B cell (primary cell): Measurements from ENCODE around the gene GRIK3. TPM values are rescaled to one million over a fixed set of nuclear protein-coding genes. Genes with fewer than 3 reads are reported as not detected.

Experiments
- ATAC-seq: fragments of 200-7000 bp; cut with Tn5 transposase; one replicate; pipeline ENCODE4 v1.10.0; 2021; ENCODE audit warnings: low read depth, mild to moderate bottlenecking, moderate number of reproducible peaks, moderate library complexity
- CTCF ChIA-PET: fragments of 350-600 bp; sonication (Branson Sonifier 250); formaldehyde crosslinking; loops from one replicate; lab custom pipeline; 2021; ENCODE audit warnings: antibody characterized with exemption, inconsistent platforms; lab: Charles Lee
- POLR2A ChIA-PET: fragments of 350-600 bp; sonication (Branson Sonifier 250); formaldehyde crosslinking; loops from one replicate; lab custom pipeline; 2021; ENCODE audit warnings: antibody characterized with exemption; lab: Charles Lee
- DNase-seq: peaks from one replicate; pipeline ENCODE4 v3.0.0; 2013
- H2AFZ ChIP-seq: 2 replicates; pipeline ENCODE4 v1.6.1; 2012; ENCODE audit warnings: mild to moderate bottlenecking, low read depth, low read length; ENCODE audit not compliant: insufficient read depth, poor library complexity, severe bottlenecking
- H3K27ac ChIP-seq, 2 donors: 1 replicate in 1 of 2; 2 replicates in 1 of 2; pipeline ENCODE4 v1.5.1; 2012 to 2013; ENCODE audit warnings: low read length in 2 of 2, mild to moderate bottlenecking in 2 of 2, moderate library complexity in 1 of 2
- H3K27me3 ChIP-seq, 4 experiments: fragments of 200-600 bp in 1 of 4; sonication (generic) in 1 of 4; replicated peaks in 1 of 4; 1 replicate in 2 of 4; 2 replicates in 2 of 4; pipeline versions ENCODE4 v1.6.1 to v1.7.0; 2013 to 2016; ENCODE audit warnings: low read length in 3 of 4, mild to moderate bottlenecking in 2 of 4, mixed read lengths in 1 of 4, moderate library complexity in 1 of 4; ENCODE audit not compliant: insufficient read depth in 4 of 4, control insufficient read depth in 3 of 4; ENCODE audit errors: control extremely low read depth in 1 of 4
- H3K36me3 ChIP-seq, 2 experiments: replicated peaks in 1 of 2; 1 replicate in 1 of 2; 2 replicates in 1 of 2; pipeline versions ENCODE4 v1.6.1 to v1.7.1; 2013; ENCODE audit warnings: low read length in 1 of 2; ENCODE audit not compliant: insufficient read depth in 2 of 2, control insufficient read depth in 1 of 2; ENCODE audit errors: control extremely low read depth in 1 of 2, extremely low read depth in 1 of 2
- H3K4me1 ChIP-seq, 2 donors: fragments of 200-600 bp in 1 of 2; sonication (generic) in 1 of 2; 1 replicate in 1 of 2; 2 replicates in 1 of 2; pipeline versions ENCODE4 v1.5.1 to v1.6.1; 2013 to 2017; ENCODE audit warnings: low read length in 2 of 2; ENCODE audit not compliant: control insufficient read depth in 2 of 2, insufficient read depth in 2 of 2
- H3K4me2 ChIP-seq: replicated peaks from 2 replicates; pipeline ENCODE3; 2012; ENCODE audit warnings: mild to moderate bottlenecking, low read depth, low read length; ENCODE audit not compliant: poor library complexity, severe bottlenecking
- H3K4me3 ChIP-seq, 5 experiments: fragments of 200-600 bp in 1 of 5; sonication (generic) in 1 of 5; 1 replicate in 3 of 5; 2 replicates in 2 of 5; pipeline versions ENCODE4 v1.5.1 to v1.7.0; 2011 to 2016; ENCODE audit warnings: low read length in 4 of 5, mild to moderate bottlenecking in 4 of 5, low read depth in 2 of 5, control low read depth in 1 of 5, moderate library complexity in 1 of 5; ENCODE audit not compliant: insufficient read depth in 1 of 5; ENCODE audit errors: control extremely low read depth in 1 of 5, extremely low read depth in 1 of 5
- H3K79me2 ChIP-seq: fragments of 200-600 bp; sonication (generic); one replicate; pipeline ENCODE4 v1.6.0; 2016; ENCODE audit warnings: low read length; ENCODE audit not compliant: control insufficient read depth, insufficient read depth
- H3K9ac ChIP-seq: fragments of 200-600 bp; sonication (generic); 2 replicates; pipeline ENCODE4 v1.6.1; 2017; ENCODE audit warnings: mild to moderate bottlenecking, low read length, moderate library complexity
- H3K9me3 ChIP-seq, 3 donors: one replicate each; pipeline versions ENCODE4 v1.6.1 to v1.7.1; 2013; ENCODE audit warnings: low read length in 2 of 3; ENCODE audit not compliant: control insufficient read depth in 2 of 3, insufficient read depth in 1 of 3; ENCODE audit errors: control extremely low read depth in 1 of 3
- H4K20me1 ChIP-seq: 2 replicates; pipeline ENCODE4 v1.6.0; 2012; ENCODE audit warnings: mild to moderate bottlenecking, low read length; ENCODE audit not compliant: insufficient read depth, control insufficient read depth, poor library complexity, severe bottlenecking
- H3K27ac Mint-ChIP-seq: one replicate; pipeline ENCODE4 v1.8.0; 2021; ENCODE audit warnings: mixed read lengths
- H3K27me3 Mint-ChIP-seq: one replicate; pipeline ENCODE4 v1.8.0; 2021; ENCODE audit warnings: mixed read lengths
- H3K4me1 Mint-ChIP-seq: one replicate; pipeline ENCODE4 v1.8.0; 2021; ENCODE audit warnings: mixed read lengths
- H3K4me3 Mint-ChIP-seq: one replicate; pipeline ENCODE4 v1.8.0; 2021; ENCODE audit warnings: mixed read lengths
- H3K9me3 Mint-ChIP-seq: one replicate; pipeline ENCODE4 v1.8.0; 2022; ENCODE audit warnings: mixed read lengths; ENCODE audit not compliant: insufficient read depth
- EZH2 ChIP-seq: IDR thresholded peaks from 2 replicates; pipeline ENCODE4 v1.6.1; 2012; ENCODE audit warnings: borderline replicate concordance, low read depth, mild to moderate bottlenecking, moderate library complexity, low read length; ENCODE audit not compliant: insufficient read depth, poor library complexity, severe bottlenecking
- whole genome bisulfite sequencing: methylation state at CpG from one replicate; pipeline ENCODE4 v1.1.5; 2013; ENCODE audit warnings: missing lambda C conversion rate; ENCODE audit not compliant: insufficient coverage; 5-methylcytosine and 5-hydroxymethylcytosine counted together
- intact Hi-C: fragments of 100-400 bp; cut with micrococcal nuclease; formaldehyde crosslinking; loops from one replicate; pipeline ENCODE4 v1.10.0; 2022
- polyA plus RNA-seq: library from polyadenylated mRNA; depleted of rRNA; stranded (reverse); fragments of >200 nt; gene quantifications from 2 replicates; pipeline ENCODE4 v1.2.3, GENCODE V29; 2012
- total RNA-seq, 2 donors: library from RNA; stranded (reverse); fragments of 120-200 nt in 1 of 2; gene quantifications; 1 replicate in 1 of 2; 2 replicates in 1 of 2; pipeline versions ENCODE4 v1.2.3 to v1.2.4, GENCODE V29; 2013 to 2022
- TF ChIP-seq, protein P1 (sequence below): fragments of 200-600 bp; IDR thresholded peaks from one replicate; pipeline ENCODE4 v1.8.0; 2022; ENCODE audit warnings: antibody characterized with exemption, mild to moderate bottlenecking

The GRIK3 gene
- total and polyA plus RNA-seq, 2 donors (not counting 1 experiment from before 2014, with no cell fraction given) = 0.12 to 1.5 TPM

- Histone ChIP-seq H4K20me1 (no peaks in the 10 kb centered on the region), H3K9me3 (no peaks in the 10 kb centered on the region), H2AFZ (no peak overlapping the region), H3K4me1 (no peaks in the 10 kb centered on the region), H3K4me3 (no peak overlapping the region), H3K9ac (no peak overlapping the region), H3K79me2 (no peaks in the 10 kb centered on the region), H3K27ac (no peak overlapping the region), H3K36me3 (no peaks in the 10 kb centered on the region), H3K27me3 (peaks cover 0 to 2% (median 0%) of the 10 kb centered on the region in 4 experiments), H3K4me2 (no peak overlapping the region)
- Mint-ChIP-seq H3K9me3 (no peaks in the 10 kb centered on the region), H3K4me1 (no peaks in the 10 kb centered on the region), H3K27me3 (no peaks in the 10 kb centered on the region), H3K4me3 (no peak overlapping the region), H3K27ac (no peak overlapping the region)
- no peak for TF ChIP-seq EZH2
- WGBS = 88% methylated on average over 15 of the region's 17 CpGs
- POLR2A ChIA-PET = no interaction called here
- intact Hi-C loops = no loop called here
- ATAC-seq = no peak
- no peak for DNase-seq
- CTCF ChIA-PET = no interaction called here
Measured at GRCh38 chr1:36804669-36805314, 229.5 kb downstream of the GRIK3 start.

GRCh38 chr1:36803868-36804570, 230.3 kb downstream of the GRIK3 start:
- ATAC-seq = no peak
- H3K27ac Mint-ChIP-seq = no peak overlapping the region
- intact Hi-C loops = no loop called here
- H3K27me3 Mint-ChIP-seq = no peaks in the 10 kb centered on the region
- Histone ChIP-seq H4K20me1 (no peaks in the 10 kb centered on the region), H2AFZ (no peak overlapping the region), H3K79me2 (no peaks in the 10 kb centered on the region), H3K4me1 (no peaks in the 10 kb centered on the region), H3K4me3 (no peak overlapping the region), H3K27ac (no peak overlapping the region), H3K9ac (no peak overlapping the region), H3K27me3 (peaks cover 0 to 2% (median 0%) of the 10 kb centered on the region in 4 experiments), H3K36me3 (no peaks in the 10 kb centered on the region), H3K4me2 (no peak overlapping the region), H3K9me3 (no peaks in the 10 kb centered on the region)
- no CpG with 5 or more reads among the region's 9 CpGs for WGBS
- no peak overlapping the region for H3K4me3 Mint-ChIP-seq
- DNase-seq = no peak
- ChIA-PET POLR2A (no interaction called here), CTCF (no interaction called here)
- H3K9me3 Mint-ChIP-seq = no peaks in the 10 kb centered on the region
- no peaks in the 10 kb centered on the region for H3K4me1 Mint-ChIP-seq
- TF ChIP-seq EZH2 = no peak
- TF ChIP-seq, protein P1, sequence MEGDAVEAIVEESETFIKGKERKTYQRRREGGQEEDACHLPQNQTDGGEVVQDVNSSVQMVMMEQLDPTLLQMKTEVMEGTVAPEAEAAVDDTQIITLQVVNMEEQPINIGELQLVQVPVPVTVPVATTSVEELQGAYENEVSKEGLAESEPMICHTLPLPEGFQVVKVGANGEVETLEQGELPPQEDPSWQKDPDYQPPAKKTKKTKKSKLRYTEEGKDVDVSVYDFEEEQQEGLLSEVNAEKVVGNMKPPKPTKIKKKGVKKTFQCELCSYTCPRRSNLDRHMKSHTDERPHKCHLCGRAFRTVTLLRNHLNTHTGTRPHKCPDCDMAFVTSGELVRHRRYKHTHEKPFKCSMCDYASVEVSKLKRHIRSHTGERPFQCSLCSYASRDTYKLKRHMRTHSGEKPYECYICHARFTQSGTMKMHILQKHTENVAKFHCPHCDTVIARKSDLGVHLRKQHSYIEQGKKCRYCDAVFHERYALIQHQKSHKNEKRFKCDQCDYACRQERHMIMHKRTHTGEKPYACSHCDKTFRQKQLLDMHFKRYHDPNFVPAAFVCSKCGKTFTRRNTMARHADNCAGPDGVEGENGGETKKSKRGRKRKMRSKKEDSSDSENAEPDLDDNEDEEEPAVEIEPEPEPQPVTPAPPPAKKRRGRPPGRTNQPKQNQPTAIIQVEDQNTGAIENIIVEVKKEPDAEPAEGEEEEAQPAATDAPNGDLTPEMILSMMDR = no peak
